Measurements from ENCODE around the gene CAMKK1.
"Not testable (repeated sequence)": the region's sequence is repeated elsewhere in the genome, so short reads cannot be mapped to it uniquely, and the experiment has no call there.

The CAMKK1 gene

DNA sequence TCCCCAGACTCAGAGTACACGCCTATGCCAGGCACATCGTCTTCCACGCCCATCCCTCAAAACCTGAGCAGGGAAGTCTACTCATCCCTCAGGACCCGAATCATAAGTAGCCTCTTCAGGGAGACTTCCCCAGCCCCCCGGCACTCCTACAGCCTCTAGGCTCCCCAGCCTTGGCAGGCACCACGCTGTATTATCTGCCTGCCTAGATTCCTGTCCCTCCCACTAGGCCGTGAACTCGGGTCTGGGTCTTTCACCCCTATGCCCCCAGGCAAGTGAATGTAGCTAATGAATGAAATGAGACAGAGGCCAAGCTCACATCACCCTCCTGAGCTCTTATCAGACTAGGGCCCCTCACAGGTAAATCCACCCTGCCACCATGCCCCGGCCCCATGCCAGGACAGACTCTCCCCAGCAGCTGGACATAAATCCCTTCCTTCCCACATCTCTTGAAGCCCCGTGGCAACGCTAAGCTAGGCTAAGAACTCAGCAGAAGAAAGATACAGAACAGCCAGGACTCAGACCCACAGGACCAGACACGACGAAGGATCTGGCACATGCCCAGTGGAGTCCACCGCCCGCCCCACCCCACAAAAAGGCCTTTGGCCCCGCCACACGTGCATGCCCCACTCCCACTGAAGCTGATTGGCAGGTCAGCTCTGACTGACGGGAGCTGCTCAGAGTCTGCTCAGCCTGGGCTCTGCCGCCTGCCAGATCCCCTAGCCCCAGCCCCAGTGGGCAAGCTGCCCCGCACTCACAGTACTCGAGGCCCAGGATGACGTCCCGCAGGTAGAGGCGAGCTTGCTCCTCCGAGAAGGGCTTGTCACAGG, 13.0 kb downstream of the CAMKK1 start:
- DNase-seq (ENCODE audit: low read depth in 2 of 2) = no peak

- DNase-seq (ENCODE audit: low read depth in 2 of 2) = no peak
Measured at GRCh38 chr17:3879186-3879585, 13.7 kb downstream of the CAMKK1 start.

- no peak for DNase-seq (ENCODE audit: low read depth in 2 of 2)
Measured at GRCh38 chr17:3877220-3877619, 15.6 kb downstream of the CAMKK1 start.

GRCh38 chr17:3875317-3875716, 17.5 kb downstream of the CAMKK1 start:
- DNase-seq (ENCODE audit: low read depth in 2 of 2) = no peak

GRCh38 chr17:3873862-3874261, 19.0 kb downstream of the CAMKK1 start:
- no peak for DNase-seq (ENCODE audit: low read depth in 2 of 2)

- no peak for DNase-seq (ENCODE audit: low read depth in 2 of 2)
Measured at GRCh38 chr17:3870871-3871306, 22.0 kb downstream of the CAMKK1 start.

DNA sequence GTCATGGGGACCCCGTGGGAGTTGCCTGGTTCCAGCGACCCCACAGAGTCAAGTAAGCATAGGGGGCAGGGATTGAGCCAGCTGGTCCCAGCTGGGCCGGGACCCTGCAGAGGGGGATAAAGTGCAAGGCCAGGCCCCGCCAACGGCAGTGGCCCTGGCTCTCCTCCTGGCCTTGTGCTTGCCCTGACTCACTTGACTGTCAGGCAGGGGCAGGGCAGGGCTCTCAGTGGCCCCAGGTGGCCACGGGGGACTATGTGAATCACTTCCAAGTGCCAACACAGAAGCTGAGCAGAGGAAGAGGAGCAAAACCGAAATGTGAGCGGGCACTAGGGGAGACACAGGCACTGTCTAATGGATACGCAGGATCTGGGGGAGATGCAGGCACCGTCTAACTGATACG, 25.2 kb downstream of the CAMKK1 start:
- DNase-seq (ENCODE audit: low read depth in 2 of 2) = no peak

GRCh38 chr17:3867106-3867505, 25.7 kb downstream of the CAMKK1 start:
- DNase-seq (ENCODE audit: low read depth in 2 of 2) = no peak

- DNase-seq (ENCODE audit: low read depth in 2 of 2) = no peak
Measured at GRCh38 chr17:3866276-3866675, 26.6 kb downstream of the CAMKK1 start.

DNA sequence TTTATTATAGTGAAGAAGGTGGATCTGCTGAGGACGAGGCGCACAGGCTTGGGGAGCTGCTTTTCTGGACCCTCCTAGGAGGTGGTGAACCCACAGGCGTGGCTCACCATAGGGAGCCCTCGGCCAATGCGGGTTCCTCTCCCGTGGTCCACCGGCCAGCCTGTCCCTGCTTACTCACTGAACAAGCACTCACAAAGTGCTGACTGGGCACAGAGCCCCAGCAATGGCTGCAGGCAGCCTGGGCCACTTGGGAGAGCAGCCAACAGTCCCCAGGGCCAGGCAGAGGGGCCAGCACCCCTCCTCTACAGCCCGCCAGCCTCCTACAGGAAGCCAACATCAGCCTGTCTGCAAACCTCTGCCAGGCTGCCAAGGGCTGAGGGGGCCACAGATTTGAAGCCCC, 27.7 kb downstream of the CAMKK1 start:
- no peak for DNase-seq (ENCODE audit: low read depth in 2 of 2)

DNA sequence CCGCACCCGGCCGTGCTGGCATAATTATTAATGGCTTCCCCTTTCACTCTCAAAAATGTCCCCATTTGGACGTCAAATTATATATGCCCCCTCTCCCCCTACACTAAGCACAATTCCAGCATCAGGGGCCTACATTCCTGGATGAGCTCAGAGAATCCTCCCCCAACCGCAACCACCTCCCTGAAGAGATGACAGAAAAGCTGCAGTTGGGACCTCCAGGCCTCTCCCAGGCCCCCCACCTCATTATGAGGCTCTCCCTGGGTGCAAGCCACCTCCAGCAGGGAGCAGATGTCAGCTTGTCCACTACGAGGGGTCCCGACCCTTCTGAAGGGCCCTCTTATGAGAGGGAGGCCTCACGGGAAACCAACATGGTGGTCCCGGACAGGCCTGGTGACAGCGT, 28.3 kb downstream of the CAMKK1 start:
- DNase-seq (ENCODE audit: low read depth in 2 of 2) = no peak

GRCh38 chr17:3861761-3862681, 30.8 kb downstream of the CAMKK1 start:
- no peak for DNase-seq (ENCODE audit: low read depth in 2 of 2)

GRCh38 chr17:3860939-3861700, 31.7 kb downstream of the CAMKK1 start:
- no peak for DNase-seq (ENCODE audit: low read depth in 2 of 2)

DNA sequence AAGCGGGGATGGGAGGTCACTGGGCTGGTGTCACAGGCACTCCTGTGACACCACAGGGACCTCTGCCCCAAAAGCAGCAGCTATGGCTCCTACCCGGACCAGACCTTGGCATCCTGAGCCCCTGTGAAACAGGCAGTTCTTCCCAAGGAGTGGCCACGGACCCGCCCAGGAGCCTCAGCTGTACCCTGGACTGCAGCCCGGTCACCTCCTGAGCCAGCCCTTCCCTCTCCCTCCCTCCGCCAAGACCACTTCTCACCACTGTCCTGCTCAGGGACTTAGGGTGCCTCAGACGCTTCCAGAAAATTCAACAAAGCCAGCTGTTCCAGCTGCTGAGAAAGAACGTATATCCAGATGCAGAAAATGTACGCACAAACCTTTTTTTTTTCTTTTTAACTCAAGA, 32.9 kb downstream of the CAMKK1 start:
- DNase-seq (ENCODE audit: low read depth in 2 of 2) = no peak

DNA sequence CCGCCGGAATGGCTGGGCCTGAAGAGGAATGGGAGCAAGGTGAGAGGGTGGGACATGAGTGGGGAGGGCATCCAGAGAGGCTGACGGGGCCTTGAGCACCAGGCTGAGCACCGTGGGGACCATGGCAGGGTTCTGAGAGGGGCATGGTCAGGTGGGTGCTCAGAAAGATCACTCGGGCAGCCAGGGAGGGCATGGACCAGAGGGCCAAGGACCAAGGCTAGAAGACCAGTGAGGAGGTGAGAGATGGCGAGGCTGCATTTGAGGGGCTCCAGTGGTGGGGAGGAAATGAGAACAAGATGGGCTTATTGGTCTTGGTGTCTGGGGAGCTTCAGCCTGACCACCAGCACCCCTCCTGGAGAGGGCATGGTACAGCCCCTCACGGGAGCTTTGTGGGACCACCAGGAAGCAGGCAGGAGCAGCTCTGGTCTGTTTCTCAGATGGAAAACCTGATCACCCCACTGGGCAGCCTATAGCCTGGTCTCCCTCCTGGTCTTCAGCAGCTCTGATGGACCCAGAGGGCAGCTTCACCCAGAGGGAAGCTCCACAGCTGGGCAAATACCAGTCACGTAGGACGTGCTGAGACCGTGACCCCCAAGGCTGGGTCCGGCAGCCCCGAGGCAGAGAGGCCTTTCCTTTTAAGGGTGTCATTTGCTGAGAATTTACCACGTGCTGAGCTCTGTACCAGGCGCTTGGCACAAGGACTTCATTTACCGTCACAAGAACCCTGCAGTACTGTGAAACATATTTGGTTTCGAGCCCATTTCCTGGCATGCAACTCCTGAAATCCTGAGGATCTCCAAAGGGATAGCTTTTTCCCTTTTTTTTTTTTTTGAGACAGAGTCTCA, 35.4 kb downstream of the CAMKK1 start:
- no peak for DNase-seq (ENCODE audit: low read depth in 2 of 2)

DNA sequence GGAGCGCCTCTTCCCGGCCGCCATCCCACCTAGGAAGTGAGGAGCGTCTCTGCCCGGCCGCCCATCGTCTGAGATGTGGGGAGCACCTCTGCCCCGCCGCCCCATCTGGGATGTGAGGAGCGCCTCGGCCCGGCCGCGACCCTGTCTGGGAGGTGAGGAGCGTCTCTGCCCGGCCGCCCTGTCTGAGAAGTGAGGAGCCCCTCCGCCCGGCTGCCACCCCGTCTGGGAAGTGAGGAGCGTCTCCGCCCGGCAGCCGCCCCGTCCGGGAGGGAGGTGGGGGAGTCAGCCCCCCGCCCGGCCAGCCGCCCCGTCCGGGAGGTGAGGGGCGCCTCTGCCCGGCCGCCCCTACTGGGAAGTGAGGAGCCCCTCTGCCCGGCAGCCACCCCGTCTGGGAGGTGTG, 38.6 kb downstream of the CAMKK1 start:
- not testable (repeated sequence) for DNase-seq (ENCODE audit: low read depth in 2 of 2)

DNA sequence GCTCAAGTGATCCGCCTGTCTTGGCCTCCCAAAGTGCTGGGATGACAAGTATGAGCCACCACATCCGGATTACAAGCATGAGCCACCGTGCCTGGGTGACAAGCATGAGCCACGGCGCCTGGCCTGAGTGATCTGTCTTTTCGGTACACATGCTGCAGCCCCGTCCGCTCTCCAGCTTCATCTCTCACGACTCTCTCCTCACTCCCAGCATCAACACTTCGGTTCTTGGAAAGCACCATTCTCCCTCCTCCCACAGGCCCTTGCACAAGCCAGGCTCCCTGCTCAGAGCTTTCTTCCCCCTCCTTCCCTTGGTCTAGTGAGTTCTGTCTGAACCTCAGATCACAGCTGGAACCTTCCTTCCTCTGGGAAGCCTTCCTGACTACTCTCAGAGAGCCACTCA, 40.3 kb downstream of the CAMKK1 start:
- no peak for DNase-seq (ENCODE audit: low read depth in 2 of 2)

DNA sequence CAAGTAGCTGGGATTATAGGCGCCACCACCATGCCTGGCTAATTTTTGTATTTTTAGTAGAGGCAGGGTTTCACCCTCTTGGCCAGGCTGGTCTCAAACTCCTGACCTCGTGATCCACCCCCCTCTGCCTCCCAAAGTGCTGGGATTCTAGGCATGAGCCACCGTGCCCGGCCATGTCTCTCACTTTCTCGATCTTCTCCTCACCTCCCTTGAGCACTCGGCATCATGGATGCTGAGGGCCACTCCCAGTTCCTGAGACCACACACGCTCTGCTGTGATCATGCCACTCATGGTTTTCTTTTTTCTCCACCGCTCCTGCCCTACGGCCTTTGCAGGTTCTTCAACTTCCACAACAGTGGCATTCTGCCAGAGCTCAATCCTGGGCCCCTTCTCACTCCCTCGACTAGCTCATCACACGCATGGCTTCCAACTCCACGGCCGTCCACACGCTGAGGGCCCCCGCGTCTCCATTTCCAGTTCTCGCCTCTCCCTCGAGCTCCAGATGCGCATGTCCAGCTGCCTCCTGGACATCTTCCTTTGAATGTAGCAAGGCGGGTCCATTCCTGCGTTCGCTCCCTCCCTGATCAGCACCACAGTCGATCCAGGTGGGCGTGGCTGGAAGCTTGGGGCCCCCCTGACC, 41.3 kb downstream of the CAMKK1 start:
- DNase-seq (ENCODE audit: low read depth in 2 of 2) = no peak

DNA sequence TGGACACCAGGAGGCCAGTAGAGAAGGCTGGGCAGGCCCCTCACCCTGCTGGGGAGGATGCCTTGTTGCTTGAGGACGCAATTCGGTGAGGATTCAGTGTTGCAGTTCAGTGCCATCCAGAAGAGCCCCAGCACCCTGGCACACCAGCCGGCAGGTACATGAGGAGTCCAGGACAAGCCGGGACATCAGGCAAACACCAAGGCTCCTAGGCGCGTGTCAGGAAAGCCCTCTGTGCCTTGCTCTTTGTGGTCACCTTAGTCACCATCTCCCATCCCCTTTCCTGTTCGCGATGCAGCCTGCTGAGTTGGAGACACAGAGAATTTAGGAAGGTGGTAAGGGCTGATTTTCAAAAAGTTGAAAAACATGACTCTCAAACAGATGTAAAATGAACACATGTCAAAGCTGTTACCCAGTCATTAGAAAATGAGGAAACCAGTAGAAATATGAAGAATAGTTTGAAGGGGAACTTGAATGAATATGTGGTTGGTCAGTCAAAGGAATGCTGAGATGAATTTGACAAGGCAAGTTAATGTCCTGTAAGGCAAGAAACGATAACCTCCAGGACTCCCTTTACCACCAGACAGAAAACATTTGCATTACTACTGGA, 44.5 kb downstream of the CAMKK1 start:
- DNase-seq (ENCODE audit: low read depth in 2 of 2) = no peak

- DNase-seq (ENCODE audit: low read depth in 2 of 2) = no peak
Measured at GRCh38 chr17:3847165-3847670, 45.6 kb downstream of the CAMKK1 start.
